Adrenal gland (tissue), 12 donors: ENCODE measurements around the gene SLC25A47. TPM values are rescaled to one million over a fixed set of nuclear protein-coding genes. Genes with fewer than 3 reads are reported as not detected.

Experiments
- DNase-seq, 7 donors: peaks; one replicate each; pipeline ENCODE4 v3.0.0-alpha.2; 2019 to 2020
- H3K27ac ChIP-seq, 5 donors: fragments of 200-600 bp; sonication (generic) in 4 of 5; 1 replicate in 3 of 5; 2 replicates in 2 of 5; pipeline versions ENCODE4 v1.5.1 to v1.8.0; 2016 to 2020; ENCODE audit warnings: mild to moderate bottlenecking in 1 of 5
- H3K27me3 ChIP-seq: fragments of 200-600 bp; 2 replicates; pipeline ENCODE4 v1.8.0; 2021
- H3K36me3 ChIP-seq, 2 donors: fragments of 200-600 bp; replicated peaks in 1 of 2; 1 replicate in 1 of 2; 2 replicates in 1 of 2; pipeline versions ENCODE4 v1.5.1 to v1.8.0; 2018 to 2022
- H3K4me1 ChIP-seq, 2 donors: fragments of 200-600 bp; replicated peaks in 1 of 2; 1 replicate in 1 of 2; 2 replicates in 1 of 2; pipeline versions ENCODE4 v1.5.1 to v1.8.0; 2018 to 2021
- H3K4me3 ChIP-seq, 4 donors: fragments of 200-600 bp; sonication (generic) in 3 of 4; one replicate each; pipeline ENCODE4 v1.5.1; 2016 to 2018
- H3K9me3 ChIP-seq, 3 donors: fragments of 200-600 bp; sonication (generic) in 1 of 3; replicated peaks in 1 of 3; 1 replicate in 2 of 3; 2 replicates in 1 of 3; pipeline versions ENCODE4 v1.5.1 to v1.8.0; 2016 to 2021
- CTCF ChIP-seq, 6 experiments: fragments of 450-650 bp in 4 of 6; fragments of 200-600 bp in 2 of 6; sonication (generic) in 1 of 6; IDR thresholded peaks; 1 replicate in 5 of 6; 2 replicates in 1 of 6; pipeline versions ENCODE4 v1.5.1 to v1.8.0; 2016 to 2021; ENCODE audit warnings: antibody characterized with exemption in 6 of 6, mild to moderate bottlenecking in 2 of 6, moderate library complexity in 1 of 6
- POLR2A ChIP-seq, 2 donors: fragments of 450-650 bp; IDR thresholded peaks; one replicate each; pipeline ENCODE4 v1.6.1; 2017; ENCODE audit warnings: antibody characterized with exemption in 2 of 2, mild to moderate bottlenecking in 2 of 2, moderate library complexity in 1 of 2
- WGBS, 4 donors: extraction: QIAGEN DNeasy Blood & Tissue Kit in 2 of 4; methylation state at CpG; one replicate each; pipeline versions ENCODE4 v1.1.5 to v1.1.7; 2013 to 2017; 5-methylcytosine and 5-hydroxymethylcytosine counted together
- intact Hi-C, 2 donors: fragments of 100-400 bp; cut with DNase I; formaldehyde crosslinking; loops; one replicate each; pipeline versions ENCODE4 v1.14.1 to v1.15.0; 2022 to 2023
- polyA plus RNA-seq, 3 donors: library from polyadenylated mRNA; stranded (reverse); fragments of 200-250 nt in 2 of 3; fragments of 350-450 nt in 1 of 3; fragmentation: Illumina TruSeq in 1 of 3; extraction: RNeasy Lipid Tissue Mini Kit (QIAGEN cat#74804) in 1 of 3; gene quantifications; one replicate each; pipeline ENCODE4 v1.2.3, GENCODE V29; 2013 to 2014
- total RNA-seq, 9 donors: library from RNA; depleted of rRNA in 4 of 9; stranded (reverse); fragments of >200 nt in 4 of 9; fragments of 120-200 nt in 1 of 9; fragmentation: NEBNext Ultra II Directional in 1 of 9; extraction: Animal tissue kit (Norgen Biotek cat#: 25700) in 1 of 9; gene quantifications; one replicate each; pipeline versions ENCODE4 v1.1.0 to v1.2.4, GENCODE V29; 2013 to 2023
- donor health status: healthy with polysubstance abuse.
- donor health status: Bipolar disorder and iron deficiency.
- donor health status: DM: yes; HTN: yes; CAD: no.
- donor health status: DM: no; HTN: no; CAD: no.
- donor health status: DM: no; HTN: no; CAD: no.
- donor health status: DM: yes; HTN: yes; CAD: no.

SLC25A47 gene
- total and polyA plus RNA-seq, 12 donors: 0.07 to 0.28 (median 0.14) TPM; not detected in 9

- DNase-seq: no peak
- no peaks in the 10 kb centered on the region for H3K36me3 ChIP-seq
- intact Hi-C loops: no loop called here
- no peaks in the 10 kb centered on the region for H3K9me3 ChIP-seq
- H3K4me1 ChIP-seq: no peaks in the 10 kb centered on the region
- H3K27me3 ChIP-seq: no peaks in the 10 kb centered on the region
- no peak overlapping the region for H3K4me3 ChIP-seq
- 90 to 98% (median 94%) methylated on average over 9 to 24 of the region's 24 CpGs for WGBS, 4 donors
- TF ChIP-seq CTCF (IDR thresholded peaks at IDR 0.05) (no peak), POLR2A (IDR thresholded peaks at IDR 0.05) (no peak)
- H3K27ac ChIP-seq: no peak overlapping the region
These were observed 4.0 kb downstream of the SLC25A47 start for GRCh38 chr14:100327128-100327527.

- Histone ChIP-seq H3K4me3 (no peak overlapping the region), H3K36me3 (no peaks in the 10 kb centered on the region), H3K27ac (no peak overlapping the region), H3K27me3 (no peaks in the 10 kb centered on the region), H3K4me1 (no peaks in the 10 kb centered on the region), H3K9me3 (no peaks in the 10 kb centered on the region)
- TF ChIP-seq CTCF (IDR thresholded peaks at IDR 0.05) (no peak), POLR2A (IDR thresholded peaks at IDR 0.05) (no peak)
- 83 to 88% (median 86%) methylated on average over 16 to 32 of the region's 32 CpGs for WGBS, 4 donors
- intact Hi-C loops: no loop called here
- no peak for DNase-seq
These were observed 5.5 kb downstream of the SLC25A47 start for GRCh38 chr14:100328495-100329163.

GRCh38 chr14:100329233-100330006, 6.3 kb downstream of the SLC25A47 start:
- WGBS, 4 donors: 85 to 92% (median 89%) methylated on average over 21 to 36 of the region's 36 CpGs
- Histone ChIP-seq H3K27ac (no peak overlapping the region), H3K9me3 (no peaks in the 10 kb centered on the region), H3K4me3 (no peak overlapping the region), H3K36me3 (peaks cover 0 to 1% of the 10 kb centered on the region in 2 donors), H3K27me3 (no peaks in the 10 kb centered on the region), H3K4me1 (no peaks in the 10 kb centered on the region)
- DNase-seq: no peak
- intact Hi-C loops: no loop called here
- no peak for TF ChIP-seq CTCF (IDR thresholded peaks at IDR 0.05)
- no peak for TF ChIP-seq POLR2A (IDR thresholded peaks at IDR 0.05)

GRCh38 chr14:100330007-100330344, 6.8 kb downstream of the SLC25A47 start:
- DNase-seq: no peak
- intact Hi-C loops: no loop called here
- H3K4me3 ChIP-seq: no peak overlapping the region

More at GRCh38 chr14:100330007-100330344, 6.8 kb downstream of the SLC25A47 start:
- TF ChIP-seq CTCF (IDR thresholded peaks at IDR 0.05) (no peak), POLR2A (IDR thresholded peaks at IDR 0.05) (no peak)
- Histone ChIP-seq H3K27ac (no peak overlapping the region), H3K27me3 (no peaks in the 10 kb centered on the region), H3K4me1 (no peaks in the 10 kb centered on the region), H3K9me3 (no peaks in the 10 kb centered on the region), H3K36me3 (peaks cover 0 to 6% of the 10 kb centered on the region in 2 donors)
- 81 to 91% (median 85%) methylated on average over 4 to 11 of the region's 11 CpGs for WGBS, 4 donors
